Islet of Langerhans (tissue), 1 donor: Measurements from ENCODE around the gene RPP30.

Experiments used
- FAIRE-seq: peaks from one replicate; lab custom pipeline; 2011; peaks lifted over from hg19 to GRCh38; lab: Jason Lieb, UNC

RPP30 gene

GRCh38 chr10:90947030-90947960 is 75.5 kb downstream of the RPP30 start:
- no peak for FAIRE-seq
